Osteocyte (in vitro differentiated cells): ENCODE data around the gene CGREF1. TPM values are rescaled to one million over a fixed set of nuclear protein-coding genes. Genes with fewer than 3 reads are reported as not detected.

Experiments used
- DNase-seq: peaks from one replicate; pipeline ENCODE4 v3.0.0; 2021; ENCODE audit warnings: mixed read lengths; ENCODE audit not compliant: unreplicated experiment; ENCODE audit errors: extremely low spot score
- H3K27ac Mint-ChIP-seq: one replicate; pipeline ENCODE4 v1.8.0; 2021; ENCODE audit warnings: mild to moderate bottlenecking, mixed read lengths; ENCODE audit not compliant: unreplicated experiment
- H3K27me3 Mint-ChIP-seq: one replicate; pipeline ENCODE4 v1.8.0; 2021; ENCODE audit warnings: mixed read lengths; ENCODE audit not compliant: unreplicated experiment
- H3K36me3 Mint-ChIP-seq: one replicate; pipeline ENCODE4 v1.8.0; 2021; ENCODE audit warnings: mixed read lengths; ENCODE audit not compliant: unreplicated experiment
- H3K4me1 Mint-ChIP-seq: one replicate; pipeline ENCODE4 v1.8.0; 2021; ENCODE audit warnings: mixed read lengths; ENCODE audit not compliant: unreplicated experiment
- H3K4me3 Mint-ChIP-seq: one replicate; pipeline ENCODE4 v1.8.0; 2021; ENCODE audit warnings: mild to moderate bottlenecking, moderate library complexity, mixed read lengths; ENCODE audit not compliant: unreplicated experiment
- H3K9me3 Mint-ChIP-seq: one replicate; pipeline ENCODE4 v1.8.0; 2021; ENCODE audit warnings: mixed read lengths; ENCODE audit not compliant: unreplicated experiment
- CTCF ChIP-seq: fragments of 200-600 bp; sonication (generic); IDR thresholded peaks from 2 replicates; pipeline ENCODE4 v1.5.0; 2021; ENCODE audit warnings: antibody characterized with exemption, mild to moderate bottlenecking, moderate library complexity
- total RNA-seq: library from RNA; stranded (reverse); gene quantifications from 2 replicates; pipeline ENCODE4 v1.2.1, GENCODE V29; 2021

The CGREF1 gene
- total RNA-seq, 1 donor from 2014 or later: 1.9 TPM

- no peaks in the 10 kb centered on the region for H3K9me3 Mint-ChIP-seq
- peaks cover 17% of the 10 kb centered on the region for H3K4me1 Mint-ChIP-seq
- H3K4me3 Mint-ChIP-seq: peak overlapping the region; percentile 20
- H3K27ac Mint-ChIP-seq: no peak overlapping the region
- H3K36me3 Mint-ChIP-seq: peaks cover 18% of the 10 kb centered on the region
- no peak for DNase-seq
- TF ChIP-seq CTCF: no peak
- H3K27me3 Mint-ChIP-seq: no peaks in the 10 kb centered on the region
Measured at GRCh38 chr2:27053321-27053720, 65.6 kb downstream of the CGREF1 start.

- H3K4me3 Mint-ChIP-seq: peak overlapping the region; percentile 87
- H3K36me3 Mint-ChIP-seq: peaks cover 18% of the 10 kb centered on the region
- peak; percentile 86 for DNase-seq
- peak overlapping the region; percentile 79 for H3K27ac Mint-ChIP-seq
- no peaks in the 10 kb centered on the region for H3K9me3 Mint-ChIP-seq
- TF ChIP-seq CTCF: no peak
- H3K27me3 Mint-ChIP-seq: no peaks in the 10 kb centered on the region
- peaks cover 17% of the 10 kb centered on the region for H3K4me1 Mint-ChIP-seq
Measured at GRCh38 chr2:27051902-27052645, 66.9 kb downstream of the CGREF1 start.

- Mint-ChIP-seq H3K4me3 (peak within 1 kb of the TSS; percentile 96), H3K27me3 (no peaks in the 10 kb centered on the region), H3K4me1 (peaks cover 17% of the 10 kb centered on the region), H3K9me3 (no peaks in the 10 kb centered on the region), H3K27ac (peak within 1 kb of the TSS; percentile 100), H3K36me3 (peaks cover 16% of the 10 kb centered on the region)
- DNase-seq: peak; percentile 98
- no peak for TF ChIP-seq CTCF
Measured at GRCh38 chr2:27050996-27051901, 67.7 kb downstream of the CGREF1 start, which contains the start of gene AGBL5. Gene AGBL5 (plus strand): TSS chr2:27051668. CDS start chr2:27052959, 1,291 bp downstream.

Other genes with a start within 250 kb of the CGREF1 start
- gene MAPRE3, start 148.5 kb downstream of the CGREF1 start, total RNA-seq: 9.4 and 9.5 TPM in 2 replicates
- gene TMEM214, start 86.2 kb downstream of the CGREF1 start, total RNA-seq: 116 and 118 TPM in 2 replicates
- gene AGBL5, start 67.5 kb downstream of the CGREF1 start, total RNA-seq: 23.4 and 23.9 TPM in 2 replicates
- 369 and 380 TPM in 2 replicates for gene OST4, start 47.5 kb downstream of the CGREF1 start, total RNA-seq
- gene EMILIN1, start 40.5 kb downstream of the CGREF1 start, total RNA-seq: 206 and 212 TPM in 2 replicates
- 2.0 and 2.4 TPM in 2 replicates for gene KHK, start 32.4 kb downstream of the CGREF1 start, total RNA-seq
- 0.48 TPM in 1 of 2 replicates, not detected in the other for gene ABHD1, start 4.7 kb upstream of the CGREF1 start, total RNA-seq
- 42.7 and 46.3 TPM in 2 replicates for gene PREB, start 15.5 kb upstream of the CGREF1 start, total RNA-seq
- gene PRR30, start 20.3 kb upstream of the CGREF1 start, total RNA-seq: not detected in 2 replicates
- not detected in 2 replicates for gene TCF23, start 29.9 kb upstream of the CGREF1 start, total RNA-seq
- gene ATRAID, start 92.9 kb upstream of the CGREF1 start, total RNA-seq: 117 and 125 TPM in 2 replicates
- 33.2 and 33.3 TPM in 2 replicates for gene SLC5A6, start 93.1 kb upstream of the CGREF1 start, total RNA-seq
- gene CAD, start 98.2 kb upstream of the CGREF1 start, total RNA-seq: 72.6 and 76.9 TPM in 2 replicates
- not detected in 2 replicates for gene SLC30A3, start 143.9 kb upstream of the CGREF1 start, total RNA-seq
- not detected in 2 replicates for gene DNAJC5G, start 156.3 kb upstream of the CGREF1 start, total RNA-seq
- gene TRIM54, start 163.3 kb upstream of the CGREF1 start, total RNA-seq: not detected in 2 replicates
- gene UCN, start 189.3 kb upstream of the CGREF1 start, total RNA-seq: 2.6 and 4.1 TPM in 2 replicates
- 76.0 and 85.5 TPM in 2 replicates for gene MPV17, start 204.0 kb upstream of the CGREF1 start, total RNA-seq
- gene GTF3C2, start 237.6 kb upstream of the CGREF1 start, total RNA-seq: 57.4 and 59.4 TPM in 2 replicates